Suprapubic skin (tissue), 4 donors: ENCODE data around the gene TPRKB. TPM values are rescaled to one million over a fixed set of nuclear protein-coding genes. Genes with fewer than 3 reads are reported as not detected.
"Not testable (repeated sequence)": the region's sequence is repeated elsewhere in the genome, so short reads cannot be mapped to it uniquely, and the experiment has no call there.

Source experiments
- DNase-seq, 2 donors: peaks; one replicate each; pipeline ENCODE4 v3.0.0-alpha.2; 2019; ENCODE audit warnings: low spot score in 2 of 2
- H3K27ac ChIP-seq: fragments of 200-600 bp; sonication (generic); one replicate; pipeline ENCODE4 v1.5.1; 2019
- H3K27me3 ChIP-seq: fragments of 200-600 bp; sonication (generic); one replicate; pipeline ENCODE4 v1.5.1; 2019
- H3K36me3 ChIP-seq: fragments of 200-600 bp; sonication (generic); one replicate; pipeline ENCODE4 v1.5.1; 2019
- H3K4me1 ChIP-seq: fragments of 200-600 bp; sonication (generic); one replicate; pipeline ENCODE4 v1.5.1; 2019
- H3K4me3 ChIP-seq: fragments of 200-600 bp; sonication (generic); one replicate; pipeline ENCODE4 v1.5.1; 2019; ENCODE audit warnings: mild to moderate bottlenecking
- H3K9me3 ChIP-seq: fragments of 200-600 bp; sonication (generic); one replicate; pipeline ENCODE4 v1.5.1; 2019
- EP300 ChIP-seq: sonication (generic); formaldehyde crosslinking; IDR thresholded peaks from one replicate; pipeline ENCODE4 v1.6.1; 2017; ENCODE audit warnings: antibody characterized with exemption
- POLR2A ChIP-seq, 2 donors: fragments of 450-650 bp; IDR thresholded peaks; one replicate each; pipeline ENCODE4 v1.6.1; 2017; ENCODE audit warnings: antibody characterized with exemption in 2 of 2, mild to moderate bottlenecking in 2 of 2, moderate library complexity in 2 of 2
- POLR2AphosphoS5 ChIP-seq, 3 donors: sonication (generic); formaldehyde crosslinking; IDR thresholded peaks; one replicate each; pipeline ENCODE4 v1.6.1; 2017; ENCODE audit warnings: antibody characterized with exemption in 3 of 3
- WGBS: methylation state at CpG from one replicate; pipeline ENCODE4 v1.1.5; 2018; 5-methylcytosine and 5-hydroxymethylcytosine counted together
- total RNA-seq, 4 donors: library from RNA; depleted of rRNA; stranded (reverse); fragments of >200 nt; gene quantifications; one replicate each; pipeline ENCODE4 v1.1.0, GENCODE V29; 2016
- TF ChIP-seq, protein P1 (sequence below), 2 donors: fragments of 200-600 bp in 1 of 2; fragments of 450-650 bp in 1 of 2; sonication (generic) in 1 of 2; IDR thresholded peaks; one replicate each; pipeline ENCODE4 v1.5.1; 2016 to 2019; ENCODE audit warnings: antibody characterized with exemption in 2 of 2, mild to moderate bottlenecking in 1 of 2, moderate library complexity in 1 of 2

Gene TPRKB
- total RNA-seq: 10 to 100 TPM; 19.2 to 32.2 (median 29.0) TPM

DNA sequence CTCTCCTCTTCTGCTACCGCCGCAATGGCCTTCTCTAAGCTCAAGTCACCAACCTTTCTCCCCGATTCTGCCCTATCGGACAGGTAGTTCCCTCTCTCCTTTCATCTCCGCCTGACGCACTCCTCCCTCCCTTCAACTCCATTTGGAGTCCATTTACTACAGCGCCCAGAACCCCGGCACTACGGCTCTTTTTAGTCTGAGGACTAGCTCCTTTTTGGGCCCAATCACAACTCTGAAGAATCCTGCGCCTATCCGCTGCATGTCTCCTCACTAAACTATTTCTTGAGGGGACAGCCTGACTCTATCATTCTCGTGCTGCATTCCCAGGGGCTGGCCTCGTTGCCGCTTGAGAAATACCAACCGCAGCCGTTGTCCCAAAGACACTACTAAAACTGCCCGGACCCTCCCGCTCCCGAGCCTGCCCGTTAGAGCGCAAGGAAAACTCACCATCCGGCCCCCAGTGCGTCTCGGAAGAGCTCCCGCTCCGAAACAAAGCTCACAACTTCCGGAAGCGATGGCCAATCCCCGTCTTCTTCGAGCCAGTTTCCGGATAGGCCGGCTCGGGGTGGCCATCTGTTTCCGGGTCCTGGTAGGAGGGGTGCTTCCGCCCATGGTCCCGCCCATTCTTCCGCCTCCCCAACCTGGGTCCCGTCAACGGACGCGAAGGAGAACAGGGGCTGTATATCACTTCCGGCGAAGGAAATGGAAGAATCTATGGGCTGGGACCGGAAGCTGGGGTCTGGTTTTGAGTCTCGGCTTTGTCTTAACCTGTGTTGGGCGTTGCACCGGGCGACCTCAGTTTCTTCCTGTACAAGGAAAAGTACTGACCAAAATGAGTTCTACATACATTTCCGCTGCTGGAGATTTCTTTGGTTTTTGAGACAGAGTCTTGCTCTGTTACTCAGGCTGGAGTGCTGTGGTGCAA is at the start of gene TPRKB:
TPRKB (minus strand) TSS at position 491 of the 925 bp plus-strand sequence. CDS start 2,776 bp downstream, outside the sequence.
- no peaks in the 10 kb centered on the region for H3K9me3 ChIP-seq
- WGBS: 1% methylated on average over 38 of the region's 49 CpGs
- DNase-seq: peak; percentile 97 to 98
- H3K4me1 ChIP-seq: peaks cover 31% of the 10 kb centered on the region
- peak within 1 kb of the TSS; percentile 69 for H3K27ac ChIP-seq
- peak within 1 kb of the TSS; percentile 71 for H3K4me3 ChIP-seq
- TF ChIP-seq EP300 (no peak), POLR2AphosphoS5 (IDR thresholded peaks at IDR 0.05) (peak in 2 of 3 donors; percentile 74 to 89)
- H3K27me3 ChIP-seq: no peaks in the 10 kb centered on the region
- peaks cover 13% of the 10 kb centered on the region for H3K36me3 ChIP-seq

DNA sequence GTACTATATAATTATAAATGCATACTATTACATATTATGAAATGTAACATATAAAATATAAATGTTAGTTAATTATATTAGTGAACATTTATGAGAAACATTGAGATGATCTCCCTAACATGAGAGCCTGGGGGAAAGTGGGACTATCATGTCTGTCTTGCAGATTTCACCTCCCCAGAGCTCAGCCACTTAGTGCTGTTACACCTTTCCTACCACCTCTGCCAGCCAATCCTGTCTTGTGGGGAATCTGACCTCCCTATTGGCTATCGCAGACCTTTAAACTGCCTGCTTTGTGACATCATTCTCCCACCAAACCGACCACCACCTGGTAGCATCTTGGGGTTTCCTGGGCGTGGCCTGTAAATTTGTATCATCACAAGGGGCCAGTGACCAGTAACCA is 46.7 kb upstream of the TPRKB start, which contains the start of gene C2orf78:
C2orf78 (plus strand) TSS at position 301 of the 400 bp plus-strand sequence. CDS start 127 bp downstream, outside the sequence.
- H3K36me3 ChIP-seq, H3K27ac ChIP-seq, H3K4me3 ChIP-seq, H3K9me3 ChIP-seq, H3K27me3 ChIP-seq, DNase-seq: not testable (repeated sequence)
- whole genome bisulfite sequencing: no CpG with 5 or more reads among the region's 3 CpGs
- peaks cover 10% of the 10 kb centered on the region for H3K4me1 ChIP-seq

DNA sequence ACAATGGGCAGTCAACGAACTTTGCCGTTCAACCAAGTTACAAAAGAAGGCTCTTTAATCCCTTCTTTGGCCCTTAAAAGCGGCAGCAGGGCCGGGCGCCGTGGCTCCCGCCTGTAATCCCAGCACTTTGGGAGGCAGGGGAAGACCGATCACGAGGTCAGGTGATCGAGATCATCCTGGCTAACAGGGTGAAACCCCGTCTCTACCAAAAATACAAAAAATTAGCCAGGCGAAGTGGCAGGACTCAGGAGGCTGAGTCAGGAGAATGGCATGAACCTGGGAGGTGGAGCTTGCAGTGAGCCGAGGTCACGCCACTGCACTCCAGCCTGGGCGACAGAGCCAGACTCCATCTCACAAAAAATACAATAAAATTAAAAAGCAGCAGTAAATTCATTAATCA is 46.3 kb upstream of the TPRKB start:
- peaks cover 15% of the 10 kb centered on the region for H3K4me1 ChIP-seq
- H3K4me3 ChIP-seq, H3K27ac ChIP-seq, H3K36me3 ChIP-seq, H3K27me3 ChIP-seq, H3K9me3 ChIP-seq, DNase-seq: not testable (repeated sequence)
- 75% methylated on average over 15 of the region's 15 CpGs for WGBS

DNA sequence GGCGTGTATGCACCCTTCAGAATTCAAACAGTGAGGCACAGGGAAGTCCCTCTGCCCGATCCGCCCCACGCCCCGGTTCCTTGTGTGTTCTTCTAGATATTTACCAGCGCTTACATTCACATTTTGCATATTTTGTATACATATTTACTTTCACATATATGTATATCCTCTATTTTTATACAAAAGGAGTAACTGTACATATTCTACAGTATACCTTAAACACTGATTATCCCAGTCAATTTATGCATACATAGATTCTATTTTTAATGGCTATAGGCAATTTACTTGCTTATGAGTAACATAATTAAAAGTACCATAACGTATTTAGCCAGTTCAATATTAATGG is 43.1 kb upstream of the TPRKB start:
- H3K27ac ChIP-seq: peak overlapping the region; percentile 95
- peaks cover 35% of the 10 kb centered on the region for H3K4me1 ChIP-seq
- no peaks in the 10 kb centered on the region for H3K27me3 ChIP-seq
- DNase-seq: no peak
- TF ChIP-seq, protein P1, sequence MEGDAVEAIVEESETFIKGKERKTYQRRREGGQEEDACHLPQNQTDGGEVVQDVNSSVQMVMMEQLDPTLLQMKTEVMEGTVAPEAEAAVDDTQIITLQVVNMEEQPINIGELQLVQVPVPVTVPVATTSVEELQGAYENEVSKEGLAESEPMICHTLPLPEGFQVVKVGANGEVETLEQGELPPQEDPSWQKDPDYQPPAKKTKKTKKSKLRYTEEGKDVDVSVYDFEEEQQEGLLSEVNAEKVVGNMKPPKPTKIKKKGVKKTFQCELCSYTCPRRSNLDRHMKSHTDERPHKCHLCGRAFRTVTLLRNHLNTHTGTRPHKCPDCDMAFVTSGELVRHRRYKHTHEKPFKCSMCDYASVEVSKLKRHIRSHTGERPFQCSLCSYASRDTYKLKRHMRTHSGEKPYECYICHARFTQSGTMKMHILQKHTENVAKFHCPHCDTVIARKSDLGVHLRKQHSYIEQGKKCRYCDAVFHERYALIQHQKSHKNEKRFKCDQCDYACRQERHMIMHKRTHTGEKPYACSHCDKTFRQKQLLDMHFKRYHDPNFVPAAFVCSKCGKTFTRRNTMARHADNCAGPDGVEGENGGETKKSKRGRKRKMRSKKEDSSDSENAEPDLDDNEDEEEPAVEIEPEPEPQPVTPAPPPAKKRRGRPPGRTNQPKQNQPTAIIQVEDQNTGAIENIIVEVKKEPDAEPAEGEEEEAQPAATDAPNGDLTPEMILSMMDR (IDR thresholded peaks at IDR 0.05): no peak
- TF ChIP-seq POLR2A (IDR thresholded peaks at IDR 0.05): no peak
- no peak for TF ChIP-seq POLR2AphosphoS5 (IDR thresholded peaks at IDR 0.05)
- TF ChIP-seq EP300: no peak
- H3K9me3 ChIP-seq: no peaks in the 10 kb centered on the region
- WGBS: 3% methylated on average over 7 of the region's 7 CpGs
- peaks cover 5% of the 10 kb centered on the region for H3K36me3 ChIP-seq
- peak overlapping the region; percentile 96 for H3K4me3 ChIP-seq

DNA sequence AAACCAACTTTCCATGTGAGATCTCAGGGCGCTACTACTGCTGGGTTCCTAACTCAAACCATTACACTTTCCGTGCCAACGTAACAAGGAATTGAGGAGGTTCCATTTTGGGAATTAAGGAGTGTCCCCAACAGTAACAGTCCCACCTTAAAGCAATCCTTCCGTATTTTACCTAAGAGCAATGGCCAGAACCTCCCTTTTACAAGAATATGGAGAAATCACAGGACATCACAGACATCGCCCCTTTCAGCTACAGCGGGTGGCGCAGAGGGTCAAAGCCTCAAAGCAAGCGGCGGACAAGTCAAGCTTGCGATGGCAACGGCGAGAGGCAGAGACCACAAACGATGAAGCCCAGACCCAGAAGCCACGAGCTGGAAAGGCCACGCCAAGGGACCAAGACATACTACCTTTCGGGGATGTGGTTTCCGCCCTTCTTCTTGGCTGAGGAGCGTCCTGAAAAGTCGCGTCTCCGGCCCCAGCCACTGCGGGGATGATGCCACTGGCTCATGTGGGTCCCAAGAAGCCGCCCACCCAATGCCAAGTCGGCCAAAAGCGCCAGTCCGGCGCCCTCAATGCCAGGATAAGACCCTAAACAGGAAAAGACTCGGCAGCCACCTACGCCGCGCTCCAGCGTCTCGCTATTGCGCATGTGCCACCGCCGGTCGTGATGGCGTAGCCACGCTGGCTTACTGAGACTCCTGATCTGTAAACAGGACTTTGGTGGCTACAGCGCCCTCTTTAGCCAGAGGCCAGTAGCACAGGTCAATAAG is 42.5 kb upstream of the TPRKB start, which contains the start of gene DUSP11:
DUSP11 (minus strand) TSS at position 637 of the 770 bp plus-strand sequence; CDS start at position 508, 129 bp downstream.
- Histone ChIP-seq H3K4me3 (peak within 1 kb of the TSS; percentile 96), H3K27me3 (no peaks in the 10 kb centered on the region), H3K4me1 (peaks cover 35% of the 10 kb centered on the region), H3K27ac (peak within 1 kb of the TSS; percentile 95), H3K9me3 (no peaks in the 10 kb centered on the region), H3K36me3 (peaks cover 8% of the 10 kb centered on the region)
- DNase-seq: peak; percentile 95 to 97
- TF ChIP-seq EP300: no peak
- TF ChIP-seq, protein P1 (IDR thresholded peaks at IDR 0.05): peak; percentile 67 to 91
- TF ChIP-seq POLR2A (IDR thresholded peaks at IDR 0.05): peak; percentile 53 to 76
- peak in 2 of 3 donors; percentile 16 to 55 for TF ChIP-seq POLR2AphosphoS5 (IDR thresholded peaks at IDR 0.05)
- 0% methylated on average over 27 of the region's 40 CpGs for whole genome bisulfite sequencing

DNA sequence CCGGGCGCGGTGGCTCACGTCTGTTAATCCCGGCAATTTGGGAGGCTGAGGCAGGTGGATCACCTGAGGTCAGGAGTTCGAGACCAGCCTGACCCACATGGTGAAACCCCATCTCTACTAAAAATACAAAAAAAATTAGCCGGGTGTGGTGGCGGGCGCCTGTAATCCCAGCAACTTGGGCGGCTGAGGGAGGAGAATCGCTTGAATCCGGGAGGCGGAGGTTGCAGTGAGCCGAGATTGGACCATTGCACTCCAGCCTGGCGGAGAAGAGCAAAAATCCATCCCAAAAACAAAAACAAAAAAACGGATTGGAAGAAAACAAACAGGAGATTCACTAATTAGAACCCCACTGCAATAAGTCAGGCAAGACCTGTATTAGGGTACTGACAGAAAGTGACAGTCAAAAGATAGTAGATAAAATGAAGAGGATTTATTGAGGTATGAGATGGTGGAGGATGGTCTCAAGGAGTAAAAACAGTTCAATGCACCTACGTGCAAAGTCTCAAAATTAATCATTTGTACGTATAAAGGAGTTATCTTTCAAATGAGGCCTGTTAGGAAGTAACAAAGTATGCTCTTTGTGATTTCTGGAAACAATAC is 41.8 kb upstream of the TPRKB start:
- H3K9me3 ChIP-seq, DNase-seq, H3K27me3 ChIP-seq: not testable (repeated sequence)
- Histone ChIP-seq H3K27ac (peak overlapping the region; percentile 95), H3K4me1 (peaks cover 35% of the 10 kb centered on the region), H3K4me3 (peak overlapping the region; percentile 96), H3K36me3 (peaks cover 14% of the 10 kb centered on the region)
- WGBS: 66% methylated on average over 18 of the region's 18 CpGs
